ENCODE data around the gene ALDH8A1. TPM values are rescaled to one million over a fixed set of nuclear protein-coding genes. Genes with fewer than 3 reads are reported as not detected.

ALDH8A1 gene
- total and polyA plus RNA-seq, 2 of the 13 experiments (the other 11 are each of a cell fraction or from before 2014, with no cell fraction given), result 1.1 to 3.4 TPM

DNA sequence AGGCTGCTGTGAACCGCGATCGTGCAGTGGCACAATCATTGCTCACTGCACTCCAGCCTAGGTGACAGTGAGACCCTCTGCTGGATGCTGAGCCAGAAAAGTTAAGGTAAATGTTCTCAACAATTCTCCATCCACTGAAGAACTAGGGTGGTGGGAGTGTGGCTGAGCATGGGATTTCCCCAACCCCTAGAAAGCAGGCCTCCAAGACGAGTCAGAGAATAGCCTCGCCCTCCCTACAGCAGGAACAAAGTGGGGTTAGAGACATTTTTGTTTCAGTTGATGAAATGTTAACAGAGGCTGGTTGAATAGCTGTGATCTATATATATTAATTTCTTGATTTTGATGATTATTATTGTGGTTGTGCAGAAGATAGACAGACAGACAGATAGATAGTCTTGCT is 6.1 kb upstream of the ALDH8A1 start:
- 96% methylated on average over 5 of the region's 5 CpGs for WGBS (ENCODE audit: low lambda C conversion rate)
- H3K27me3 ChIP-seq (ENCODE audit: control insufficient read depth in 1 of 2, insufficient read depth in 2 of 2, low read length in 2 of 2), result no peaks in the 10 kb centered on the region
- intact Hi-C loops (cut with micrococcal nuclease; ENCODE audit: unreplicated experiment) (no loop called here), in situ Hi-C loops (cut with HindIII; ENCODE audit: extremely low pct_ligation_motif_present, low pct_unique_long_range_greater_than_20kb) (no loop called here)
- no peak overlapping the region for H2AFZ ChIP-seq (ENCODE audit: low read length)
- no peak for ATAC-seq
- H3K79me2 ChIP-seq (ENCODE audit: insufficient read depth, low read length), result no peaks in the 10 kb centered on the region
- TF ChIP-seq RBM39 (IDR thresholded peaks at IDR 0.05; ENCODE audit: low read depth, low read length, poor library complexity, severe bottlenecking) (no peak), ZNF251 (CRISPR knock-in tag; IDR thresholded peaks at IDR 0.05) (no peak), SOX5 (CRISPR knock-in tag; IDR thresholded peaks at IDR 0.05; ENCODE audit: borderline replicate concordance) (no peak), ZNF205 (CRISPR knock-in tag; IDR thresholded peaks at IDR 0.05) (no peak), ZBTB1 (CRISPR knock-in tag; IDR thresholded peaks at IDR 0.05; ENCODE audit: borderline replicate concordance) (no peak), PCBP2 (optimal IDR thresholded peaks at IDR 0.05; ENCODE audit: low read depth, low read length, poor library complexity, severe bottlenecking) (no peak), ZFP36L2 (CRISPR knock-in tag; IDR thresholded peaks at IDR 0.05) (no peak), DNMT1 (CRISPR knock-in tag; IDR thresholded peaks at IDR 0.05) (no peak), HDAC1 (CRISPR knock-in tag; IDR thresholded peaks at IDR 0.05) (no peak), FOXK2 (IDR thresholded peaks at IDR 0.05) (no peak), SNRNP70 (IDR thresholded peaks at IDR 0.05; ENCODE audit: low read depth, low read length) (no peak), ZNF670 (CRISPR knock-in tag; IDR thresholded peaks at IDR 0.05; ENCODE audit: borderline replicate concordance) (no peak), KLF16 (CRISPR knock-in tag; IDR thresholded peaks at IDR 0.05) (no peak), ZNF782 (CRISPR knock-in tag; IDR thresholded peaks at IDR 0.05; ENCODE audit: borderline replicate concordance) (no peak), SP4 (CRISPR knock-in tag; IDR thresholded peaks at IDR 0.05) (no peak), ARNTL (CRISPR knock-in tag; IDR thresholded peaks at IDR 0.05) (no peak), FOXK1 (CRISPR knock-in tag; IDR thresholded peaks at IDR 0.05; ENCODE audit: borderline replicate concordance, low read depth) (no peak), KDM5A (IDR thresholded peaks at IDR 0.05; ENCODE audit: borderline replicate concordance, low read length) (no peak)
- TF ChIP-seq, protein P1, sequence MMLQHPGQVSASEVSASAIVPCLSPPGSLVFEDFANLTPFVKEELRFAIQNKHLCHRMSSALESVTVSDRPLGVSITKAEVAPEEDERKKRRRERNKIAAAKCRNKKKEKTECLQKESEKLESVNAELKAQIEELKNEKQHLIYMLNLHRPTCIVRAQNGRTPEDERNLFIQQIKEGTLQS (CRISPR knock-in tag; IDR thresholded peaks at IDR 0.05), result no peak
- DNase-seq (ENCODE audit: low spot score), result no peak
- no peaks in the 10 kb centered on the region for H4K20me1 ChIP-seq (ENCODE audit: insufficient read depth, low read length)
- H3K9ac ChIP-seq (ENCODE audit: insufficient read depth, low read depth, low read length), result no peak overlapping the region
- ChIA-PET CTCF (ENCODE audit: low intra/inter-chr PET ratio, low total read pairs) (no interaction called here), POLR2A (no interaction called here)
- no peak overlapping the region for H3K4me3 ChIP-seq (replicated peaks in 1 of 3; ENCODE audit: insufficient read depth in 1 of 3, low read depth in 2 of 3, low read length in 3 of 3)
- no peak for FAIRE-seq
- no peaks in the 10 kb centered on the region for H3K9me3 ChIP-seq (ENCODE audit: low read length)
- H3K27ac ChIP-seq (ENCODE audit: extremely low read length, insufficient read depth, low read length), result no peak overlapping the region
- H3K36me3 ChIP-seq (replicated peaks in 1 of 2; ENCODE audit: control insufficient read depth in 1 of 2, insufficient read depth in 2 of 2, low read length in 2 of 2), result no peaks in the 10 kb centered on the region
- H3K4me2 ChIP-seq (ENCODE audit: low read depth, low read length), result no peak overlapping the region
- BruUV-seq (replicated peaks), result no TSS peak
- H3K4me1 ChIP-seq (ENCODE audit: insufficient read depth, low read length), result peaks cover 25% of the 10 kb centered on the region

Measured in HepG2 (cell line).